Measurements from ENCODE around the gene ANKRD33B. TPM values are rescaled to one million over a fixed set of nuclear protein-coding genes. Genes with fewer than 3 reads are reported as not detected.

Gene ANKRD33B
- total RNA-seq, 4 donors from 2014 or later, result 4.4 to 17.2 (median 5.9) TPM

DNA sequence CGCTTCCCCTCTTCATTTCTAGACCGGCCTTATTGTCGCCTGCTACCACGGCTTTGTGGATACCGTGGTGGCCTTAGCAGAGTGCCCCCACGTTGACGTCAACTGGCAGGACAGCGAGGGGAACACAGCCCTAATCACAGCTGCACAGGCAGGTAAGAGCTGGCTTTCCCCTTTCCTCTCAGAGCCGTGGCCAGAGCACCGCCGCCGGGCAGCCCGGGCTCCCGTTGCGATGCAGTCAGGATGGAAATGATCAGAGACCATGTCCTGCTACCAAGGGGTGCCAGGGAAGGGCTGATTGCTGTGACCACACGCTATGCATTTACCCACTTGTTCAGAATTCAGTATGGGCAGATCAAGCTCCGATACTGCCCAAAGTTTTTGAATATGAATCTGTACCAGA is 54.4 kb downstream of the ANKRD33B start:
- no peaks in the 10 kb centered on the region for H3K9me3 ChIP-seq

DNA sequence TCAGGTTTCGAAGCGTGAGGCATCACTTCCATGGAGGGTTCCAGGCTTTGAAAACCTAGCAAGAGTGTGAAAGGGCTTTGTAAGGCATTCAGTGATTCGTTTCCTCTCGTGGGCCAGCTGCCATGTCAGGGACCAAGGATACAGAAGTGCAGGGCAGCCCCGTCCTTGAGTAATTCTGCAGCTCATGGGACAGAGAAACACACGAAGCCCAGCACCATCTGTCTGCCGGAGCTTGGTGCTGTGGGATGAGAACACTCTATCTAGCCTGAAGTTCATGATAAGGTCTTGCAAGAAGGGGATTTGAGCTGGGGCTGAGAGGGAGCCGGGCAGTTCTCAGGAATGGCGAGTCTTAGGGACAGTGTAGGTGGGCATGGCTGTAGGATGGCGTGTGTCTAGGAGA is 55.8 kb downstream of the ANKRD33B start:
- WGBS, 2 donors (ENCODE audit: low coverage in 1 of 2), result 73 to 100% methylated on average over 1 to 7 of the region's 10 CpGs
- no peak for ATAC-seq
- H3K4me1 ChIP-seq, result no peaks in the 10 kb centered on the region

More for the DNA sequence above, 54.4 kb downstream of the ANKRD33B start:
- no peak for ATAC-seq
- Histone ChIP-seq H3K27me3 (peaks cover 8% of the 10 kb centered on the region), H3K36me3 (no peaks in the 10 kb centered on the region), H3K27ac (no peak overlapping the region), H3K4me1 (no peaks in the 10 kb centered on the region), H3K4me3 (no peak overlapping the region)
- 100% methylated on average over 3 to 6 of the region's 17 CpGs for WGBS, 2 donors (ENCODE audit: low coverage in 1 of 2)
- TF ChIP-seq POLR2AphosphoS5 (IDR thresholded peaks at IDR 0.05), result no peak
- no peak for TF ChIP-seq EP300 (IDR thresholded peaks at IDR 0.05)
- TF ChIP-seq POLR2A (IDR thresholded peaks at IDR 0.05), result no peak
- TF ChIP-seq CTCF (IDR thresholded peaks at IDR 0.05), result no peak

DNA sequence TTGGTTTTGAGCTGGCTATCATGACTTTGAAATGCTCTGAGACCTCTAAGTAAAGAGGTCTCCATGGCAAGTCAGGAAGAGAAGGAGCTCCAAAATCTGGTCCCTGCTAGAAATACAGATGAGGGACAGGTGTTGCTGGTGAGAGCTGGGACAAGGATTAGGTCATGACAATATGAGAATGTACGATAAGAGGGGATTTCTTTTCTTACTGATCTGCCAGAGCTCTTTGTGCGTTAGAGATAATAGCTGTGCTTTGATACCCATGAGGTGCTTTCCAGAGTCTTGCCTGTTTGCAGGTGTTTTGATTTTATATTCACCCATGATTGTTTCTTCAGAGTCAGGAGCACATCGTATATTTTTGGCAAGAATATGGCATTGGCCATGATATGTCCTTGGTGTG is 56.5 kb downstream of the ANKRD33B start:
- H3K27ac ChIP-seq, result no peak overlapping the region
- TF ChIP-seq POLR2AphosphoS5 (IDR thresholded peaks at IDR 0.05), result no peak
- TF ChIP-seq EP300 (IDR thresholded peaks at IDR 0.05), result no peak
- no peak for TF ChIP-seq CTCF (IDR thresholded peaks at IDR 0.05)
- no peak for TF ChIP-seq POLR2A (IDR thresholded peaks at IDR 0.05)
- H3K4me3 ChIP-seq, result no peak overlapping the region
- WGBS, 2 donors (ENCODE audit: low coverage in 1 of 2), result 79 to 86% methylated on average over 3 of the region's 3 CpGs
- no peaks in the 10 kb centered on the region for H3K4me1 ChIP-seq
- no peak for ATAC-seq
- no peaks in the 10 kb centered on the region for H3K9me3 ChIP-seq
- peaks cover 14% of the 10 kb centered on the region for H3K27me3 ChIP-seq
- H3K36me3 ChIP-seq, result no peaks in the 10 kb centered on the region

More for the DNA sequence above, 55.8 kb downstream of the ANKRD33B start:
- H3K4me3 ChIP-seq, result no peak overlapping the region
- no peak for TF ChIP-seq POLR2A (IDR thresholded peaks at IDR 0.05)
- no peak for TF ChIP-seq POLR2AphosphoS5 (IDR thresholded peaks at IDR 0.05)
- TF ChIP-seq CTCF (IDR thresholded peaks at IDR 0.05), result no peak
- TF ChIP-seq EP300 (IDR thresholded peaks at IDR 0.05), result no peak
- H3K27ac ChIP-seq, result no peak overlapping the region
- H3K27me3 ChIP-seq, result peaks cover 12% of the 10 kb centered on the region
- no peaks in the 10 kb centered on the region for H3K9me3 ChIP-seq
- no peaks in the 10 kb centered on the region for H3K36me3 ChIP-seq

DNA sequence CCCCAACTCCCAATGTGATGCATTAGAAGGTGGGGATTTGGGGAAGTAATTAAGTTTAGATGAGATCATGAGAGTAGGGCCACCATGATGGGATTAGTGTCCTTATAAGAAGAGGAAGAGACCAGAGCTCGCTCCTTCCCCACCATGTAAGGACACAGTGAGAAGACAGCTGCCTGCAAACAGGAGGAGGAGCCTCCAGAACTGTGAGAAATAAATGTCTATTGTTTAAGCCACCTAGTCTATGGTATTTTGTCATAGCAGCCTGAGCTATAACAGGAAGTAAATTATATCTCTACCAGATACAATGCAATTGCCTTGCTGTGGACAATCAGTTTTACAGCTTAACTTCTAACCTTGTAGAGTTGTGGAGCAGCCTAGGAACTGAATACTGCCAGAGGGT is 58.0 kb downstream of the ANKRD33B start:
- Histone ChIP-seq H3K9me3 (no peaks in the 10 kb centered on the region), H3K36me3 (no peaks in the 10 kb centered on the region), H3K4me1 (peaks cover 0 to 6% (median 5%) of the 10 kb centered on the region in 3 donors), H3K4me3 (no peak overlapping the region), H3K27me3 (peaks cover 29% of the 10 kb centered on the region), H3K27ac (no peak overlapping the region)
- no peak for TF ChIP-seq CTCF (IDR thresholded peaks at IDR 0.05)
- no peak for TF ChIP-seq EP300 (IDR thresholded peaks at IDR 0.05)
- TF ChIP-seq POLR2A (IDR thresholded peaks at IDR 0.05), result no peak
- TF ChIP-seq POLR2AphosphoS5 (IDR thresholded peaks at IDR 0.05), result no peak
- no peak for ATAC-seq
- 63 to 100% methylated on average over 1 of the region's 1 CpG for WGBS, 2 donors (ENCODE audit: low coverage in 1 of 2)

- no peak for TF ChIP-seq POLR2AphosphoS5 (IDR thresholded peaks at IDR 0.05)
- TF ChIP-seq POLR2A (IDR thresholded peaks at IDR 0.05), result no peak
- no peak for TF ChIP-seq EP300 (IDR thresholded peaks at IDR 0.05)
- no peak for TF ChIP-seq CTCF (IDR thresholded peaks at IDR 0.05)
- no peak overlapping the region for H3K4me3 ChIP-seq
- H3K9me3 ChIP-seq, result no peaks in the 10 kb centered on the region
- H3K27ac ChIP-seq, result no peak overlapping the region
- peaks cover 0 to 15% (median 12%) of the 10 kb centered on the region in 3 donors for H3K4me1 ChIP-seq
- no peak for ATAC-seq
- 86% methylated on average over 1 of the region's 4 CpGs; no CpG with 5 or more reads in 1 of the 2 donors for WGBS, 2 donors (ENCODE audit: low coverage in 1 of 2)
- no peaks in the 10 kb centered on the region for H3K36me3 ChIP-seq
- peaks cover 25% of the 10 kb centered on the region for H3K27me3 ChIP-seq
These were observed 58.9 kb downstream of the ANKRD33B start for GRCh38 chr5:10622810-10623209.
